SK-N-SH (cell line): Measurements from ENCODE around the gene RUSC2.

Experiments used
- FOSL2 ChIP-seq: IDR thresholded peaks from 2 replicates; pipeline ENCODE4 v1.4.0; 2012; ENCODE audit warnings: low read depth, mild to moderate bottlenecking, moderate library complexity, borderline replicate concordance
- GATA2 ChIP-seq: sonication (generic); formaldehyde crosslinking; IDR thresholded peaks from 2 replicates; pipeline ENCODE4 v1.5.0; 2020; ENCODE audit warnings: mild to moderate bottlenecking, missing genetic modification reagents
- JUND ChIP-seq: IDR thresholded peaks from 2 replicates; pipeline ENCODE4 v1.4.0; 2012
- POLR2AphosphoS5 ChIP-seq: IDR thresholded peaks from 2 replicates; pipeline ENCODE4 v1.6.1; 2012; ENCODE audit warnings: low read depth, low read length
- TAF1 ChIP-seq: IDR thresholded peaks from 2 replicates; pipeline ENCODE4 v1.6.1; 2012; ENCODE audit warnings: low read depth, mild to moderate bottlenecking, low read length, moderate library complexity, borderline replicate concordance
- YY1 ChIP-seq: IDR thresholded peaks from 2 replicates; pipeline ENCODE4 v1.4.0; 2012; ENCODE audit warnings: low read depth, mild to moderate bottlenecking
- TF ChIP-seq, protein P1 (sequence below): fragments of 200-600 bp; sonication (generic); IDR thresholded peaks from 2 replicates; pipeline ENCODE4 v1.6.1; 2017; ENCODE audit warnings: antibody characterized with exemption, mild to moderate bottlenecking, moderate library complexity
- TF ChIP-seq, protein P2 (sequence below): fragments of 150-350 bp; IDR thresholded peaks from 2 replicates; pipeline ENCODE4 v1.6.1; 2016; ENCODE audit warnings: mild to moderate bottlenecking, low read depth, low read length
- TF ChIP-seq, protein P3 (sequence below): IDR thresholded peaks from 2 replicates; pipeline ENCODE4 v1.4.0; 2012; ENCODE audit warnings: low read depth
- TF ChIP-seq, protein P4 (sequence below): IDR thresholded peaks from 2 replicates; pipeline ENCODE4 v1.6.1; 2012; ENCODE audit warnings: mild to moderate bottlenecking, low read depth, low read length, moderate library complexity

DNA sequence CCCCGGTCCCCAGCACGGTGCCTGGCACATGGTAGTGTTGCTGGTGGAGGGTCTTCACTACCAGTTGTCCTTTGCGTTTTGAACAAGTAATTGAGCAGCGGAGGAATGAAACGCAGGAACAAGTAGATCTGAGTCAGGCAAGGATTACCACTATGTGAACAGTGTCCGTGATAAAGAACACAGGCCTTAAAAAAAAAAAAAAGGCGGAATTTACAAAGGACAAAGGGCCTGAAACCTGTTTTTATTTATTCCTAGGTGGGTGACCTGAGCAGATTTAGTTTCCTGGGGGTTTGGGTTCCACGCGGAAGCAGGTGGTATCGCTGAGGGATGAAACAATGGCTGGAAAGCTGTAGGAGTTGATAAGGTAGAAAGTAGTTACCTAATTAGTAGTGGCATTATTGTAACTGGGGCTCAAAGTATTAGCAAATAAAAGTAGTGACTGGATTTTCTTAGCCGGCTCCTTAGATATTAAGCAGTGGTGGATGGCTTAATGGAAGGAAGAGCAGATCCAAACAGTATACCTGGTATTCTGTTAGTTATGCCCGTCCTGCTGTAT is 1.1 kb downstream of the RUSC2 start:
- TF ChIP-seq FOSL2 (no peak), JUND (no peak), GATA2 (no peak), YY1 (no peak), TAF1 (no peak), POLR2AphosphoS5 (no peak)
- TF ChIP-seq, protein P1, sequence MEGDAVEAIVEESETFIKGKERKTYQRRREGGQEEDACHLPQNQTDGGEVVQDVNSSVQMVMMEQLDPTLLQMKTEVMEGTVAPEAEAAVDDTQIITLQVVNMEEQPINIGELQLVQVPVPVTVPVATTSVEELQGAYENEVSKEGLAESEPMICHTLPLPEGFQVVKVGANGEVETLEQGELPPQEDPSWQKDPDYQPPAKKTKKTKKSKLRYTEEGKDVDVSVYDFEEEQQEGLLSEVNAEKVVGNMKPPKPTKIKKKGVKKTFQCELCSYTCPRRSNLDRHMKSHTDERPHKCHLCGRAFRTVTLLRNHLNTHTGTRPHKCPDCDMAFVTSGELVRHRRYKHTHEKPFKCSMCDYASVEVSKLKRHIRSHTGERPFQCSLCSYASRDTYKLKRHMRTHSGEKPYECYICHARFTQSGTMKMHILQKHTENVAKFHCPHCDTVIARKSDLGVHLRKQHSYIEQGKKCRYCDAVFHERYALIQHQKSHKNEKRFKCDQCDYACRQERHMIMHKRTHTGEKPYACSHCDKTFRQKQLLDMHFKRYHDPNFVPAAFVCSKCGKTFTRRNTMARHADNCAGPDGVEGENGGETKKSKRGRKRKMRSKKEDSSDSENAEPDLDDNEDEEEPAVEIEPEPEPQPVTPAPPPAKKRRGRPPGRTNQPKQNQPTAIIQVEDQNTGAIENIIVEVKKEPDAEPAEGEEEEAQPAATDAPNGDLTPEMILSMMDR: no peak
- TF ChIP-seq, protein P2, sequence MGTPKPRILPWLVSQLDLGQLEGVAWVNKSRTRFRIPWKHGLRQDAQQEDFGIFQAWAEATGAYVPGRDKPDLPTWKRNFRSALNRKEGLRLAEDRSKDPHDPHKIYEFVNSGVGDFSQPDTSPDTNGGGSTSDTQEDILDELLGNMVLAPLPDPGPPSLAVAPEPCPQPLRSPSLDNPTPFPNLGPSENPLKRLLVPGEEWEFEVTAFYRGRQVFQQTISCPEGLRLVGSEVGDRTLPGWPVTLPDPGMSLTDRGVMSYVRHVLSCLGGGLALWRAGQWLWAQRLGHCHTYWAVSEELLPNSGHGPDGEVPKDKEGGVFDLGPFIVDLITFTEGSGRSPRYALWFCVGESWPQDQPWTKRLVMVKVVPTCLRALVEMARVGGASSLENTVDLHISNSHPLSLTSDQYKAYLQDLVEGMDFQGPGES: no peak
- TF ChIP-seq, protein P3, sequence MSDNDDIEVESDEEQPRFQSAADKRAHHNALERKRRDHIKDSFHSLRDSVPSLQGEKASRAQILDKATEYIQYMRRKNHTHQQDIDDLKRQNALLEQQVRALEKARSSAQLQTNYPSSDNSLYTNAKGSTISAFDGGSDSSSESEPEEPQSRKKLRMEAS: no peak
- TF ChIP-seq, protein P4, sequence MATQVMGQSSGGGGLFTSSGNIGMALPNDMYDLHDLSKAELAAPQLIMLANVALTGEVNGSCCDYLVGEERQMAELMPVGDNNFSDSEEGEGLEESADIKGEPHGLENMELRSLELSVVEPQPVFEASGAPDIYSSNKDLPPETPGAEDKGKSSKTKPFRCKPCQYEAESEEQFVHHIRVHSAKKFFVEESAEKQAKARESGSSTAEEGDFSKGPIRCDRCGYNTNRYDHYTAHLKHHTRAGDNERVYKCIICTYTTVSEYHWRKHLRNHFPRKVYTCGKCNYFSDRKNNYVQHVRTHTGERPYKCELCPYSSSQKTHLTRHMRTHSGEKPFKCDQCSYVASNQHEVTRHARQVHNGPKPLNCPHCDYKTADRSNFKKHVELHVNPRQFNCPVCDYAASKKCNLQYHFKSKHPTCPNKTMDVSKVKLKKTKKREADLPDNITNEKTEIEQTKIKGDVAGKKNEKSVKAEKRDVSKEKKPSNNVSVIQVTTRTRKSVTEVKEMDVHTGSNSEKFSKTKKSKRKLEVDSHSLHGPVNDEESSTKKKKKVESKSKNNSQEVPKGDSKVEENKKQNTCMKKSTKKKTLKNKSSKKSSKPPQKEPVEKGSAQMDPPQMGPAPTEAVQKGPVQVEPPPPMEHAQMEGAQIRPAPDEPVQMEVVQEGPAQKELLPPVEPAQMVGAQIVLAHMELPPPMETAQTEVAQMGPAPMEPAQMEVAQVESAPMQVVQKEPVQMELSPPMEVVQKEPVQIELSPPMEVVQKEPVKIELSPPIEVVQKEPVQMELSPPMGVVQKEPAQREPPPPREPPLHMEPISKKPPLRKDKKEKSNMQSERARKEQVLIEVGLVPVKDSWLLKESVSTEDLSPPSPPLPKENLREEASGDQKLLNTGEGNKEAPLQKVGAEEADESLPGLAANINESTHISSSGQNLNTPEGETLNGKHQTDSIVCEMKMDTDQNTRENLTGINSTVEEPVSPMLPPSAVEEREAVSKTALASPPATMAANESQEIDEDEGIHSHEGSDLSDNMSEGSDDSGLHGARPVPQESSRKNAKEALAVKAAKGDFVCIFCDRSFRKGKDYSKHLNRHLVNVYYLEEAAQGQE: no peak
